HG03460 (cell line): ENCODE data around the gene FAM180A.

Source experiments
- ATAC-seq: cut with Tn5 transposase; IDR thresholded peaks from one replicate; pipeline ENCODE4 v1.9.1; 2021; ENCODE audit not compliant: unreplicated experiment

Gene FAM180A

GRCh38 chr7:135771961-135772638, 23.5 kb upstream of the FAM180A start:
- no peak for ATAC-seq

GRCh38 chr7:135771051-135771450, 22.4 kb upstream of the FAM180A start:
- no peak for ATAC-seq

- no peak for ATAC-seq
Observed at GRCh38 chr7:135770139-135770710, 21.6 kb upstream of the FAM180A start.

GRCh38 chr7:135769005-135769802, 20.6 kb upstream of the FAM180A start:
- ATAC-seq = no peak

- ATAC-seq = no peak
Observed at GRCh38 chr7:135768467-135768866, 19.9 kb upstream of the FAM180A start.

GRCh38 chr7:135768064-135768463, 19.5 kb upstream of the FAM180A start:
- no peak for ATAC-seq

- ATAC-seq = no peak
Observed at GRCh38 chr7:135763261-135763660, 14.6 kb upstream of the FAM180A start.

- no peak for ATAC-seq
Observed at GRCh38 chr7:135761751-135762488, 13.3 kb upstream of the FAM180A start.

GRCh38 chr7:135759532-135759931, 10.9 kb upstream of the FAM180A start:
- no peak for ATAC-seq

- ATAC-seq = no peak
Observed at GRCh38 chr7:135758531-135758932, 9.9 kb upstream of the FAM180A start.

GRCh38 chr7:135757719-135758411, 9.3 kb upstream of the FAM180A start:
- ATAC-seq = no peak

- ATAC-seq = no peak
Observed at GRCh38 chr7:135756191-135756590, 7.6 kb upstream of the FAM180A start.

- ATAC-seq = no peak
Observed at GRCh38 chr7:135755351-135755753, 6.7 kb upstream of the FAM180A start.

- ATAC-seq = no peak
Observed at GRCh38 chr7:135753616-135754413, 5.2 kb upstream of the FAM180A start.

GRCh38 chr7:135747366-135747765, 1.2 kb downstream of the FAM180A start:
- ATAC-seq = no peak

GRCh38 chr7:135745703-135746312, 2.8 kb downstream of the FAM180A start:
- ATAC-seq = no peak

- no peak for ATAC-seq
Observed at GRCh38 chr7:135744938-135745702, 3.5 kb downstream of the FAM180A start.

- no peak for ATAC-seq
Observed at GRCh38 chr7:135743907-135744731, 4.5 kb downstream of the FAM180A start.
